K562 treated with DMSO at 1 percent for 4 hours (cell line): ENCODE measurements around the gene BTN1A1. TPM values are rescaled to one million over a fixed set of nuclear protein-coding genes. Genes with fewer than 3 reads are reported as not detected.

Source experiments
- total RNA-seq: library from RNA; unstranded; fragments of 300-600 nt; gene quantifications from 2 replicates; pipeline ENCODE4 v1.2.3, GENCODE V29; 2022; ENCODE audit not compliant: insufficient read depth

Gene BTN1A1, protein sequence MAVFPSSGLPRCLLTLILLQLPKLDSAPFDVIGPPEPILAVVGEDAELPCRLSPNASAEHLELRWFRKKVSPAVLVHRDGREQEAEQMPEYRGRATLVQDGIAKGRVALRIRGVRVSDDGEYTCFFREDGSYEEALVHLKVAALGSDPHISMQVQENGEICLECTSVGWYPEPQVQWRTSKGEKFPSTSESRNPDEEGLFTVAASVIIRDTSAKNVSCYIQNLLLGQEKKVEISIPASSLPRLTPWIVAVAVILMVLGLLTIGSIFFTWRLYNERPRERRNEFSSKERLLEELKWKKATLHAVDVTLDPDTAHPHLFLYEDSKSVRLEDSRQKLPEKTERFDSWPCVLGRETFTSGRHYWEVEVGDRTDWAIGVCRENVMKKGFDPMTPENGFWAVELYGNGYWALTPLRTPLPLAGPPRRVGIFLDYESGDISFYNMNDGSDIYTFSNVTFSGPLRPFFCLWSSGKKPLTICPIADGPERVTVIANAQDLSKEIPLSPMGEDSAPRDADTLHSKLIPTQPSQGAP
- total RNA-seq, result not detected in 2 replicates

DNA sequence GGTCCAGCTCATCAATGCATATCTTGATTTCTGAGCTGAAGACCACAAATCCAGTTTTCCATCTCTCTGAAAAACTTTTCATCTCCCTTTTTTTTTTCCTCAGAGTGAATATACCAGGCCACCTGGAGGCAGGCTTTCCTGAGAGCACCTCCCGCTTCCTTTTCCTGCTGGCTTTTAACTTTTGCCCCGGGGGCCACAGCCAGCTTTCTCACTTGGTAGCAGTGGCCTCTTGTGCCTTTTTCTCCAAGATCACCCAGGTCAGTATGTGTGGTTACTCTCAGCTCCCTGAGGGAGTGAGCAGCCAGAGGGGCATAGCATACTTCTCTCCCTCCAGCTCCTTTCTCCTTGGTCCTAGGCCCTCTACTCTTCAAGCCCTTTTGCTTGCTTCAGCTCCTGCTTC, at the start of gene BTN1A1:
BTN1A1 (plus strand) TSS at position 202 of the 400 bp plus-strand sequence. CDS start 984 bp downstream, outside the sequence.

DNA sequence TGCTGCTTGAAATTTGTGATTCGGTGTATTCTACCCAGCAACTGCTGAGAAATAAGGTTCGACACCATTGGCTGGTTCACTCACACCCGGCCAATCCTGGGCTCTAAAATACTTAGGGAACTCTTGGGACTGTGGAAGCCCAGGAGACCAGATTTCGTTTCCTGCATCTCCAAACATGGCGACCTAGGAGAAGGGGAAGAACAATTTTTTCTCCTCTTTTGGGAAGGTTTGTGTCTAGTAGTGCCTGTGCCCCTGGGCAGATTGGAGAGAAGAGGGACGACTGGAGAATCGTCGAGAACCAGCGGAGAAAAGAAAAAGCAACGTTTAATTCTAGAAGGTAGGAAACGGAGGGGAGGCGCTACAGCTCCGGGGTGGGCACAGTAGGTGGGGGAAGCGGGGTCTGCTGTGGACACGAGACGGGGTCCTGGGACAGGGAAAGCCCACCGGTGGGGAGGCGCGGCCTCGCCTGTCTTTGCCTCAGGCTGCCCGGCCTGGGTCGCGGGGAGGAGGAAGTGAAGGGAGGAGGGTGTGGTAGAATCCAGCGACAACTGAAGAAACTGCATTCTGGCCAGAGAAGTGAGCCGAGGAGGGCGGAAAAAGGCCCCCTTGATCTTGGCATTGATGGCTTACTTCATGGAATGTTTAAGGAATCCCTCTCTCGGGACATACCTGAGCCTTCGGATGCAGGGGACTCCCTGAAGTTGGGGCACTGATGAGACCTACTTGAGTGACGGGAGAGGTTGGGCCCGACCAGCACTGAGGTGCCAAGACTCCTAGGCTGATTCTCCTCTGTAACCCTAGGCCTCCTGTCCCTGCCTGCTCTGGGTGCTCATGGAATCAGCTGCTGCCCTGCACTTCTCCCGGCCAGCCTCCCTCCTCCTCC, 42.1 kb upstream of the BTN1A1 start, which contains the start of gene BTN2A1:
BTN2A1 (plus strand) TSS at position 150 of the 883 bp plus-strand sequence; CDS start at position 832, 682 bp downstream.

DNA sequence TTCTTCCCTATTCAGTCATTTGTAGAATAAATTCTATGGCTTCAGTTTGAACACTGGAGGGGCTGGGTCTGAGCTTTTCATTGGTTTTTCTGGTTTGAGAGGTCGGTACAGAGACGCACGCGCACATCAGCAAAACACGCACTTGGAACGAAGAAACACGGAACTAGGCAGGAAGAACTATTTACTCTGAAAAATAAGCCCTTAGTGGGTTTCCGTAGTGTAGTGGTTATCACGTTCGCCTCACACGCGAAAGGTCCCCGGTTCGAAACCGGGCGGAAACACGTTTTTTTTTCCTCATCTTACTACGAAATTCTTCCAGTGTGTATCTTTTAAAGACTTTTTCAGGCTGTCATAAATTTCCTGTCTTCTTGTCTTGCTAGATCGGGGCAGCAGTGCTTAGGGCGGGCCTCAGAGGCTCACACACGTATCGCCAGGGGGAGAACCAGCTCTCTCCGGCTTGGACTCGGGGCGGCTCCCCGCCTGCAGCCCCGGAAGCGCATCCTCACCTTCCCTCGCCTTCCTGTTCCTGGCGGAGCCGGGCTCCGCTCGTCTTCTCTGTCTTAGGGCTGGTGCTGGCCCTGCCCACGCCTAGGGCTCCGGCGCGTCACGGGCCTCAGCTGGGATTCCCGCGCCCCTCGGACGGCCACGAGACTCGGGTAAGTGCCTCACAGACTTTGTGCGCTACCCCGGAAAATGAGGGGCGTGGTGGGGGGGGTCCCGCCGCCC, 37.9 kb downstream of the BTN1A1 start, which contains the start of gene HMGN4:
HMGN4 (plus strand) TSS at position 521 of the 726 bp plus-strand sequence. CDS start 6,841 bp downstream, outside the sequence.

Other genes starting within 250 kb of the BTN1A1 start
- 4.2 and 6.6 TPM in 2 replicates for gene BTN3A2, start 135.1 kb upstream of the BTN1A1 start, total RNA-seq
- gene BTN2A2, start 117.2 kb upstream of the BTN1A1 start, total RNA-seq, result 8.8 and 10.5 TPM in 2 replicates
- gene BTN3A1, start 98.0 kb upstream of the BTN1A1 start, total RNA-seq, result 4.0 and 5.4 TPM in 2 replicates
- gene BTN3A3, start 59.8 kb upstream of the BTN1A1 start, total RNA-seq, result 3.0 TPM in 2 replicates
- 10.8 and 11.1 TPM in 2 replicates for gene BTN2A1, start 42.3 kb upstream of the BTN1A1 start, total RNA-seq
- 65.9 and 72.4 TPM in 2 replicates for gene HMGN4, start 38.1 kb downstream of the BTN1A1 start, total RNA-seq
- 35.7 and 38.5 TPM in 2 replicates for gene ABT1, start 96.7 kb downstream of the BTN1A1 start, total RNA-seq
- 11.7 and 13.8 TPM in 2 replicates for gene ZNF322, start 159.4 kb downstream of the BTN1A1 start, total RNA-seq